Immature natural killer cell (primary cell): ENCODE results near the gene CRNKL1. TPM values are rescaled to one million over a fixed set of nuclear protein-coding genes. Genes with fewer than 3 reads are reported as not detected.

Experiments
- DNase-seq, 3 donors: peaks; one replicate each; pipeline ENCODE4 v3.0.0; 2022; ENCODE audit warnings: mixed read lengths in 1 of 3
- H3K27ac Mint-ChIP-seq, 6 donors: one replicate each; pipeline ENCODE4 v1.8.0; 2020; ENCODE audit warnings: mixed read lengths in 6 of 6, mild to moderate bottlenecking in 5 of 6, inconsistent platforms in 4 of 6, moderate library complexity in 3 of 6
- H3K27me3 Mint-ChIP-seq, 3 donors: one replicate each; pipeline ENCODE4 v1.8.0; 2020 to 2021; ENCODE audit warnings: low read depth in 3 of 3, mild to moderate bottlenecking in 3 of 3, mixed read lengths in 3 of 3, moderate library complexity in 3 of 3, inconsistent platforms in 1 of 3
- H3K36me3 Mint-ChIP-seq, 3 donors: one replicate each; pipeline ENCODE4 v1.8.0; 2020; ENCODE audit warnings: mixed read lengths in 3 of 3, inconsistent platforms in 2 of 3, mild to moderate bottlenecking in 2 of 3
- H3K4me1 Mint-ChIP-seq, 2 donors: one replicate each; pipeline ENCODE4 v1.8.0; 2020; ENCODE audit warnings: inconsistent platforms in 2 of 2, mild to moderate bottlenecking in 2 of 2, mixed read lengths in 2 of 2, moderate library complexity in 1 of 2
- H3K4me3 Mint-ChIP-seq, 5 donors: one replicate each; pipeline ENCODE4 v1.8.0; 2020; ENCODE audit warnings: mild to moderate bottlenecking in 5 of 5, mixed read lengths in 5 of 5, inconsistent platforms in 3 of 5, moderate library complexity in 3 of 5
- H3K9me3 Mint-ChIP-seq, 6 donors: one replicate each; pipeline ENCODE4 v1.8.0; 2020; ENCODE audit warnings: mild to moderate bottlenecking in 6 of 6, mixed read lengths in 6 of 6, inconsistent platforms in 4 of 6, moderate library complexity in 3 of 6
- polyA plus RNA-seq, 3 donors: library from polyadenylated mRNA; unstranded; fragments of 300-500 nt; fragmentation: Illumina TruSeq; gene quantifications; one replicate each; pipeline ENCODE4 v1.2.3, GENCODE V29; 2021

Gene CRNKL1
- polyA plus RNA-seq, 3 donors from 2014 or later = 11.2 to 19.0 (median 11.3) TPM

DNA sequence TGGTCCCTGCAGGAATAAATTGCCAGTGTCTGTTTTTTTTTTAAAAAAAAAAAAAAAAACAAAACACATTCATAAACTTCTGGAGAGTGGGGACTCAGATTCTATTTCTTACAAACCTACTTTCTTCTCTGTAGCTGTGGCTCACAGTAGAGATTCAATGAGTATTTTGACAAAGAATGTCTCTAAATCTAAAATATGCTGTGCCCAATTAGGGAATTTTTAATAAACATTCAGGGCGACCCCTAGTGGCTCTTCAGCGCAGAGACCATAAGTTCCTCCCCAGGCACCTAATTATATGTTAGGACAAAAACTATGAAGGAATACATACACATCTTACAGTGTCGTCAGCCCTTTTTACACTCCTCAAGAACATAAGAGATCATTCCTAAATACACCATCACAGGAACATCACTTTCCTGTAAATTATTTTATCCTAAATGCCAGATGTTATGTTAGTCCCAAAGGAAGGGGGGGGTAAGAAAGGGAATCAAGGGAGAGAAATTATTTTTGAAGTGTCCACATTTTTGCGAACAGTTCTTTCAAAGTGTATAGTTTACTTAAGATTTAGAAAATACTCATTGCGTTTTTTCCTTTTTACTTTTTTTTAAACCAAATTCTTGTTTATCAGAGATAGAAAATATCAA lies 56.9 kb downstream of the CRNKL1 start:
- no peak overlapping the region for H3K4me3 Mint-ChIP-seq
- H3K36me3 Mint-ChIP-seq = no peaks in the 10 kb centered on the region
- H3K4me1 Mint-ChIP-seq = peaks cover 0 to 5% of the 10 kb centered on the region in 2 donors
- H3K27ac Mint-ChIP-seq = no peak overlapping the region
- peaks cover 1 to 6% (median 5%) of the 10 kb centered on the region in 3 donors for H3K27me3 Mint-ChIP-seq
- DNase-seq = peak; percentile 19 to 25 (median 23)
- no peaks in the 10 kb centered on the region for H3K9me3 Mint-ChIP-seq

DNA sequence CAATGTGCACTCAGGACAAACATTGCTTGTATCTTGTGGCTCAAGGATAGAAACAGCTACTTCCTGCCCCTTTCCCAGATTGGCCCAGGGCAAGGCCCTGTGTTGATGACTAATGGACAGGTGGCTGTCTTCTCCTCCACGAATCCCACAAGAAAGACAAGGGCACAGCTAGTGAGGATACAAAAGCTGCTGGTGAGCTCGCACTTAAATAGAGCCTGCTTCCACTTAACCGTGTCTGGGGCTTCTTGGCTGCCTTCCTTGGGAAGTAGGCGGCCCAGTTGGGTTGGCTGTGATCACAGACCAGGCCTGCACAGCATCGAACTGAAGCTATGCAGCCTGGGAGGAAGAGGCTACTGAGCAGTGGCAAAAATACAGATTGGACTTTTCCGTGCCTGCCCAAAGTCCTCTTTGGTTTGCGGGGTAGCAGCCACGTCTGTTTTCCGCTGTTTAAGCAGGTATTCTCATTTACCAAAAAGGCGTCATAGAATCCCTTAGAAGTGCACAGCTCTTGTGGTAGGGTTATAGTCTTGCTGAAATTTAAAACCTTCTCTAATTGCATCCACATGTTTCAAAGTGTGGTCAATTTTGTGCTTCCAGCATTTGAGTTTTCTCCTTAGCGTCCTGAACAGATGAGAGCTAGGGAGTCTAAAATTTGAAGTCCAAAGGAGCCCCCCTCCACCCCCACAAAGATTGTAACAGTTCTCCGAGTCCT lies 58.2 kb downstream of the CRNKL1 start:
- Mint-ChIP-seq H3K27ac (no peak overlapping the region), H3K36me3 (no peaks in the 10 kb centered on the region), H3K27me3 (peaks cover 1 to 5% (median 1%) of the 10 kb centered on the region in 3 donors), H3K4me1 (no peaks in the 10 kb centered on the region), H3K4me3 (no peak overlapping the region), H3K9me3 (no peaks in the 10 kb centered on the region)
- DNase-seq = no peak

DNA sequence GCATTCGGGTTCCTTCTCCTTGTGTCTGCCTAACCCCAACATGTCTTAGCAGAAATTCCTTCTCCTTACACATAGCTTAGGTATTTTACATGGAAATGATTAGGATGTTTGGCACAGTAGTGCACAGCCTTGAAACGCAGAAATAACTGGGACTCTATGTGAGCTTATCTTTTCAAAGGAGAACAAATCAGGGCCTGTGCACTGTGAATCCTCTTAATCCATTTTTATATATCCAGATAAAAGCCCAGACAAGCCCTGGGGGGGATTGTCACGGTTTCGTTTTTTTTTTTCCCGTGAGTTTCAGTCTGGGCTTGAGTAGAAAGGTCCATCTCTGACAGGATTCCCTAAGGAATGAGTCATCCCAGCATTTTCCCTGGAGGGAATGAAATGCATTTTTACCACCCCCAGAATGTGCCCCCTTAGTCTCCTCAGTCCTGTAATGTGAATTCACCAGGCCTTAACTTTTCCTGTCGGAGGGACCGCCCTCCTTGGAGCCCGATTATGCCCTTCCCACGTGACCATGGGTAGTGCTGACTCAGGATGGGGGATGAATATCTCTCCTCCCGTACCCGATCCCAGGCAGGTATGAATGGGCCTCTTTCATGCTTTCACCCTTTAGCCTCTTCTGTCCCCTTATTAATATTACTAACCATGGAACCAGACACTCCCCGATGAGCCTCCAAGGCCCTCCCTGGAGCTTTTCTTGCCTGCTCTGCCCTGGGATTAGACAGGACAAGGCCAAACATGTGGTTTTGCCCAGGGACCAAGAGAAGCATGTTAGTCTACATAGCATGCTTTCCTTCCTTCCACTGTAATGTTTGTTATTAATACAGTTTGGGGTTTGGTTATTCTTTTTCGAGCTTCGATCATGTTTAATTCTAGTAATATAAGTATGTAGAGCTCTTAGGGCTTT lies 59.0 kb downstream of the CRNKL1 start:
- Mint-ChIP-seq H3K27ac (no peak overlapping the region), H3K36me3 (no peaks in the 10 kb centered on the region)

DNA sequence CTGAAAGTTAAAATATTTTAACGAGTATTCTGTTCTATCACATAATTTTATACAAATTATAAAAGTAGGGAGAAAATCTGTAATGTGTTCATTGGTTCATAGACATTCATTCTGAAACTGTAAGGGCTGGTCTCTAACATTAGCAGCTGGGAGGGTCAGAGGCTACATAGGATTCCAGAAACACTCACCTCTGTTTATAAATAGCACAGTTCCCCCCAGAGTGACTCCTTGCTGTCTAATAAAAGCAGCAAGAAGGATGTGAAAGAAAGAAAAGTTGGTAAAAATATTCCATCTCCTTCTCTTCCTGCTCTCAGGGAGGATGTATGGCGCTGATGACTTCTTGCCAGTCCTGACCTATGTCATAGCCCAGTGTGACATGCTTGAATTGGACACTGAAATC lies 60.4 kb downstream of the CRNKL1 start:
- Mint-ChIP-seq H3K36me3 (no peaks in the 10 kb centered on the region), H3K9me3 (no peaks in the 10 kb centered on the region), H3K4me3 (no peak overlapping the region), H3K4me1 (no peaks in the 10 kb centered on the region), H3K27me3 (peaks cover 1 to 5% (median 2%) of the 10 kb centered on the region in 3 donors), H3K27ac (no peak overlapping the region)
- DNase-seq = no peak

More for the DNA sequence above, 59.0 kb downstream of the CRNKL1 start:
- DNase-seq = no peak
- Mint-ChIP-seq H3K4me1 (no peaks in the 10 kb centered on the region), H3K4me3 (no peak overlapping the region), H3K27me3 (peaks cover 1 to 5% (median 2%) of the 10 kb centered on the region in 3 donors), H3K9me3 (no peaks in the 10 kb centered on the region)

DNA sequence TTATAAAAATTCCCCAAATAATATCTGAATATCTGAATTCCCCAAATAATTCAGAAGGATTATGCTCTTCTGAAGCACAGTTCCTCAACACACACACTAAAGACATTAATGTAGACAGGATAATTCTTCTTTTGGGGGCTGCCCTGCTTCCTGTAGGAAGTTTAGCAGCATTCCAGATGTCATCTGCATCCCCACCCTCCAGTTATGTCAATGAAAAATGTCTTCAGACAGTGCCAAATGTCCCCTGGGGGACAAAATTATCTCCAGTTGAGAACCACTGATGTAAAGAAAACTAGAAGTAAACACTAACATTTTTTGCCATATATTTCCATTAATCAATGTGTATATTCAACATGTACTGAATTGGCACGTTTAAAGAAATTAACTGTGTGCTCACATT lies 61.0 kb downstream of the CRNKL1 start:
- no peaks in the 10 kb centered on the region for H3K36me3 Mint-ChIP-seq
- H3K9me3 Mint-ChIP-seq = no peaks in the 10 kb centered on the region
- H3K27ac Mint-ChIP-seq = no peak overlapping the region
- DNase-seq = no peak
- H3K4me1 Mint-ChIP-seq = no peaks in the 10 kb centered on the region
- peaks cover 2 to 5% (median 2%) of the 10 kb centered on the region in 3 donors for H3K27me3 Mint-ChIP-seq
- H3K4me3 Mint-ChIP-seq = no peak overlapping the region

DNA sequence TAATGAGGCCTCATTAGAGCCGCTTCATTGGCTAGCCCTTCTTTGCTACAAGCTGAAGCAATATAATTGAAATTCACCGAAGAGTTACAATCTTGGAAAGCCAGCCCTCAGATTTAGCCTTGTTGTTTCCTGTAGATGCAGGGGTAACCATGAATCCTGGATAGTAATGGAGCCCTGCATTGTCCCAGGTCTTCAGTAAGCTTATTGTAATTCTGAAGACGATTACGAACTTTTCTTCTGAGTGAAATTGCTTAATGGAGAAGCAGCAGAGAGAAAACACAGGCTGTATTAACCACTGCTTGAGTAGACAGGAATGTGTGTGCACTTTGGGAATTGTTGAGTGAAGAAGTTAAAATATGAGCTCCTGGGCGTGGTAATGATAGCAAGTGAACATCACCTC lies 61.4 kb downstream of the CRNKL1 start:
- no peaks in the 10 kb centered on the region for H3K36me3 Mint-ChIP-seq
- H3K27me3 Mint-ChIP-seq = peaks cover 2 to 5% (median 2%) of the 10 kb centered on the region in 3 donors
- no peaks in the 10 kb centered on the region for H3K4me1 Mint-ChIP-seq
- no peak overlapping the region for H3K27ac Mint-ChIP-seq
- H3K9me3 Mint-ChIP-seq = no peaks in the 10 kb centered on the region
- no peak overlapping the region for H3K4me3 Mint-ChIP-seq
- DNase-seq = no peak

DNA sequence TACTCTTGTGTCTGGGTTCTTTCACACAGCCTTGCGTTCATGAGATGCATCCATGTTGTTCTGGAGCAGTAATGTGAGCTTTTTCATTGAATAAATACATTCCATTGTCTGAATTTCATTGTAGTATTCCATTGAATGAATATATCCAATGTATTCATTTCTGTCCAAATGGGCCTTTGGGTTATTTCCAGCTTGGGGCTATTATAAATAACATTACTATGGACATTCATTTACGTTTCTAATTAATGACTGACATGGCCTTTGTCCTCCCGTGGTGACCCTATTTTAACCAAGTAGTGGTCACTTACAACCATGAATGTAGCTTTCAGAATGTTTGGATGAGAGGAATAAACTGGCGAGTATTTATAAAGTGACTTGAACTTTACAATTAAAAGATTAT lies 65.2 kb downstream of the CRNKL1 start:
- Mint-ChIP-seq H3K4me3 (no peak overlapping the region), H3K27ac (no peak overlapping the region), H3K27me3 (peaks cover 2 to 4% (median 2%) of the 10 kb centered on the region in 3 donors)

DNA sequence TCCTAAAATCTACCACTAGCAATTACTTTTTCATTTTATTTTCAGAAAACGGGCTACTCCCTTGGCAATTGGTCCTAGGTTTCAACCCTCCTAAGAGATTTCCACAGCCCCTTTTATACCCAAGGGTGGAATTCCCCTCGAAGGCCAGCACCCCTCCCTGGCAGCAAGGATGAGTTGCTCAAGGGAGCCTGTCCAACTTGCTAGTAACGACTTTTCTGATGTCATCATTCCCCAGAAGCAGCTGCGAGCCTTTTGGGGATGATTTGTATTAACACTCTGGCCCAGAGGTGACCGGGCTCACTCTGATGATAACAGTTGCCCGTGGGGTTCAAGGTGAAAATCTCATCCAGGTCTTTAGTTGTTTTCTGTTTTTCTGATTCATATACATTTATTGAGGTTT lies 65.8 kb downstream of the CRNKL1 start:
- Mint-ChIP-seq H3K9me3 (no peaks in the 10 kb centered on the region), H3K27ac (no peak overlapping the region)

More for the DNA sequence above, 65.2 kb downstream of the CRNKL1 start:
- Mint-ChIP-seq H3K9me3 (no peaks in the 10 kb centered on the region), H3K4me1 (no peaks in the 10 kb centered on the region), H3K36me3 (no peaks in the 10 kb centered on the region)
- DNase-seq = no peak

More for the DNA sequence above, 65.8 kb downstream of the CRNKL1 start:
- no peaks in the 10 kb centered on the region for H3K36me3 Mint-ChIP-seq
- DNase-seq = no peak
- H3K4me3 Mint-ChIP-seq = no peak overlapping the region
- H3K27me3 Mint-ChIP-seq = peaks cover 2 to 4% (median 2%) of the 10 kb centered on the region in 3 donors
- no peaks in the 10 kb centered on the region for H3K4me1 Mint-ChIP-seq

Other genes with a start within 250 kb of the CRNKL1 start
- 100 to 1,000 TPM in 1 of 3 donors, 10 to 100 TPM in 2; 65.1 to 129 (median 70.2) TPM for gene NAA20, start 35.1 kb downstream of the CRNKL1 start, polyA plus RNA-seq
- 1 to 10 TPM in 2 of 3 donors, not detected in 1; 1.3 to 3.2 TPM for gene CFAP61, start 66 bp upstream of the CRNKL1 start, polyA plus RNA-seq